Astrocyte (in vitro differentiated cells and primary cell): ENCODE data around the gene APOBEC3F. TPM values are rescaled to one million over a fixed set of nuclear protein-coding genes. Genes with fewer than 3 reads are reported as not detected.

Experiments
- DNase-seq: peaks from one replicate; pipeline ENCODE4 v3.0.0-alpha.2; 2010; ENCODE audit warnings: low read depth
- FAIRE-seq: peaks from 2 replicates; lab custom pipeline; 2011; peaks lifted over from hg19 to GRCh38; lab: Jason Lieb, UNC
- H2AFZ ChIP-seq: 2 replicates; pipeline ENCODE4 v1.6.0; 2012; ENCODE audit warnings: low read depth, low read length, inconsistent platforms
- H3K27ac ChIP-seq: 2 replicates; pipeline ENCODE4 v1.5.1; 2011; ENCODE audit warnings: low read depth, low read length, inconsistent platforms
- H3K27me3 ChIP-seq: 2 replicates; pipeline ENCODE4 v1.6.0; 2011; ENCODE audit warnings: low read length, inconsistent platforms; ENCODE audit not compliant: insufficient read depth
- H3K36me3 ChIP-seq: 2 replicates; pipeline ENCODE4 v1.5.1; 2011; ENCODE audit warnings: low read length, inconsistent platforms; ENCODE audit not compliant: insufficient read depth
- H3K4me1 ChIP-seq: 2 replicates; pipeline ENCODE4 v1.5.1; 2011; ENCODE audit warnings: low read length, inconsistent platforms; ENCODE audit not compliant: insufficient read depth
- H3K4me2 ChIP-seq: 2 replicates; pipeline ENCODE4 v1.6.0; 2012; ENCODE audit warnings: low read length, inconsistent platforms
- H3K4me3 ChIP-seq: 2 replicates; pipeline ENCODE4 v1.5.1; 2011; ENCODE audit warnings: low read depth, mild to moderate bottlenecking, low read length, inconsistent platforms; ENCODE audit not compliant: insufficient read depth
- H3K79me2 ChIP-seq: 2 replicates; pipeline ENCODE4 v1.6.0; 2012; ENCODE audit warnings: mild to moderate bottlenecking, low read length, inconsistent platforms; ENCODE audit not compliant: insufficient read depth
- H3K9ac ChIP-seq: 2 replicates; pipeline ENCODE4 v1.6.0; 2012; ENCODE audit warnings: mild to moderate bottlenecking, low read length, inconsistent platforms
- H3K9me3 ChIP-seq: 2 replicates; pipeline ENCODE4 v1.5.1; 2012; ENCODE audit warnings: low read depth, mild to moderate bottlenecking, low read length, inconsistent platforms; ENCODE audit not compliant: insufficient read depth
- H4K20me1 ChIP-seq: 2 replicates; pipeline ENCODE4 v1.6.0; 2012; ENCODE audit warnings: low read length, inconsistent platforms; ENCODE audit not compliant: insufficient read depth
- H3K27ac Mint-ChIP-seq: one replicate; pipeline ENCODE4 v1.8.0; 2021; ENCODE audit warnings: mild to moderate bottlenecking, mixed read lengths; ENCODE audit not compliant: unreplicated experiment
- H3K27me3 Mint-ChIP-seq: one replicate; pipeline ENCODE4 v1.8.0; 2021; ENCODE audit warnings: low read depth, mixed read lengths; ENCODE audit not compliant: unreplicated experiment
- H3K36me3 Mint-ChIP-seq: one replicate; pipeline ENCODE4 v1.8.0; 2021; ENCODE audit warnings: low read depth, mixed read lengths; ENCODE audit not compliant: unreplicated experiment
- H3K4me1 Mint-ChIP-seq: one replicate; pipeline ENCODE4 v1.8.0; 2021; ENCODE audit warnings: low read depth, mixed read lengths; ENCODE audit not compliant: unreplicated experiment
- H3K4me3 Mint-ChIP-seq: one replicate; pipeline ENCODE4 v1.8.0; 2021; ENCODE audit warnings: mild to moderate bottlenecking, moderate library complexity, mixed read lengths; ENCODE audit not compliant: unreplicated experiment
- H3K9me3 Mint-ChIP-seq: one replicate; pipeline ENCODE4 v1.8.0; 2021; ENCODE audit warnings: mild to moderate bottlenecking, mixed read lengths; ENCODE audit not compliant: unreplicated experiment
- CTCF ChIP-seq: IDR thresholded peaks from 2 replicates; pipeline ENCODE4 v1.5.1; 2011; ENCODE audit warnings: low read depth, mild to moderate bottlenecking, inconsistent platforms, low read length, moderate library complexity; ENCODE audit not compliant: insufficient read depth
- EZH2 ChIP-seq: IDR thresholded peaks from 2 replicates; pipeline ENCODE4 v1.6.1; 2012; ENCODE audit warnings: mild to moderate bottlenecking, low read length, inconsistent platforms; ENCODE audit not compliant: insufficient read depth
- total RNA-seq: library from RNA; stranded (reverse); gene quantifications from 2 replicates; pipeline ENCODE4 v1.2.1, GENCODE V29; 2021

APOBEC3F gene
- total RNA-seq, 1 donor from 2014 or later: 10.4 TPM

GRCh38 chr22:39084666-39085065 is 44.0 kb downstream of the APOBEC3F start:
- no peak overlapping the region for H3K4me3 Mint-ChIP-seq
- H3K36me3 ChIP-seq: no peaks in the 10 kb centered on the region
- H3K9me3 ChIP-seq: no peaks in the 10 kb centered on the region
- TF ChIP-seq EZH2 (no peak), CTCF (no peak)
- H3K27ac Mint-ChIP-seq: no peak overlapping the region
- H3K9ac ChIP-seq: no peak overlapping the region
- H3K27ac ChIP-seq: no peak overlapping the region
- no peak overlapping the region for H2AFZ ChIP-seq
- FAIRE-seq: no peak
- no peaks in the 10 kb centered on the region for H3K36me3 Mint-ChIP-seq
- H3K4me1 ChIP-seq: no peaks in the 10 kb centered on the region
- no peak overlapping the region for H3K4me2 ChIP-seq
- no peaks in the 10 kb centered on the region for H3K9me3 Mint-ChIP-seq
- peaks cover 2% of the 10 kb centered on the region for H3K4me1 Mint-ChIP-seq
- no peak overlapping the region for H3K4me3 ChIP-seq
- no peaks in the 10 kb centered on the region for H4K20me1 ChIP-seq
- no peak for DNase-seq
- H3K79me2 ChIP-seq: no peaks in the 10 kb centered on the region
- no peaks in the 10 kb centered on the region for H3K27me3 ChIP-seq
- H3K27me3 Mint-ChIP-seq: peaks cover 30% of the 10 kb centered on the region

GRCh38 chr22:39087098-39087497 is 46.4 kb downstream of the APOBEC3F start:
- Mint-ChIP-seq H3K36me3 (peaks cover 2% of the 10 kb centered on the region), H3K4me1 (peaks cover 3% of the 10 kb centered on the region), H3K9me3 (no peaks in the 10 kb centered on the region), H3K27ac (no peak overlapping the region), H3K27me3 (peaks cover 27% of the 10 kb centered on the region), H3K4me3 (no peak overlapping the region)
- no peaks in the 10 kb centered on the region for H4K20me1 ChIP-seq
- no peak overlapping the region for H3K4me3 ChIP-seq
- no peaks in the 10 kb centered on the region for H3K9me3 ChIP-seq
- FAIRE-seq (no peak), DNase-seq (no peak)
- no peak for TF ChIP-seq EZH2
- no peak for TF ChIP-seq CTCF
- H2AFZ ChIP-seq: no peak overlapping the region
- H3K27ac ChIP-seq: no peak overlapping the region
- H3K4me1 ChIP-seq: no peaks in the 10 kb centered on the region
- H3K4me2 ChIP-seq: no peak overlapping the region
- H3K36me3 ChIP-seq: no peaks in the 10 kb centered on the region
- H3K9ac ChIP-seq: no peak overlapping the region
- H3K27me3 ChIP-seq: no peaks in the 10 kb centered on the region
- no peaks in the 10 kb centered on the region for H3K79me2 ChIP-seq

GRCh38 chr22:39087881-39088684 is 47.4 kb downstream of the APOBEC3F start:
- Histone ChIP-seq H3K9ac (no peak overlapping the region), H3K36me3 (no peaks in the 10 kb centered on the region), H4K20me1 (no peaks in the 10 kb centered on the region), H3K27ac (no peak overlapping the region), H3K9me3 (no peaks in the 10 kb centered on the region), H2AFZ (no peak overlapping the region), H3K4me1 (no peaks in the 10 kb centered on the region), H3K27me3 (no peaks in the 10 kb centered on the region), H3K79me2 (no peaks in the 10 kb centered on the region), H3K4me2 (no peak overlapping the region), H3K4me3 (no peak overlapping the region)
- TF ChIP-seq EZH2: no peak
- no peak for TF ChIP-seq CTCF
- Mint-ChIP-seq H3K4me1 (peaks cover 3% of the 10 kb centered on the region), H3K9me3 (no peaks in the 10 kb centered on the region), H3K36me3 (peaks cover 3% of the 10 kb centered on the region), H3K27ac (no peak overlapping the region), H3K4me3 (no peak overlapping the region), H3K27me3 (peaks cover 31% of the 10 kb centered on the region)
- no peak for FAIRE-seq
- DNase-seq: no peak
